ENCODE results near the gene COA8. TPM values are rescaled to one million over a fixed set of nuclear protein-coding genes. Genes with fewer than 3 reads are reported as not detected.

The COA8 gene
- total and polyA plus RNA-seq, 2 donors (not counting 3 experiments of a cell fraction or from before 2014, with no cell fraction given), result 19.1 to 46.4 TPM

GRCh38 chr14:103545219-103545914 lies 17.4 kb upstream of the COA8 start:
- dilution Hi-C loops (cut with MboI; ENCODE audit: extremely low pct_ligation_motif_present, low sequenced_read_pairs) (no loop called here), intact Hi-C loops (cut with micrococcal nuclease) (no loop called here)
- Histone ChIP-seq H3K79me2 (ENCODE audit: control insufficient read depth, insufficient read depth, low read length) (no peaks in the 10 kb centered on the region), H3K9ac (replicated peaks; ENCODE audit: extremely low read depth, insufficient read depth, low read length) (no peak overlapping the region), H3K27ac (ENCODE audit: insufficient read depth, low read depth, low read length) (no peak overlapping the region), H3K4me2 (ENCODE audit: insufficient read depth, low read length) (no peak overlapping the region), H3K9me3 (replicated peaks; ENCODE audit: control insufficient read depth, insufficient read depth, low read length) (no peaks in the 10 kb centered on the region), H3K27me3 (ENCODE audit: control insufficient read depth in 2 of 2, insufficient read depth in 2 of 2, low read length in 2 of 2) (no peaks in the 10 kb centered on the region), H4K20me1 (replicated peaks; ENCODE audit: control insufficient read depth, extremely low read depth, insufficient read depth, low read length) (no peaks in the 10 kb centered on the region), H3K4me1 (ENCODE audit: control insufficient read depth, extremely low read depth, insufficient read depth, low read length) (no peaks in the 10 kb centered on the region), H3K9me1 (replicated peaks; ENCODE audit: control insufficient read depth, extremely low read depth, insufficient read depth, low read length) (no peaks in the 10 kb centered on the region), H2AFZ (ENCODE audit: low read depth, low read length) (no peak overlapping the region), H3K36me3 (ENCODE audit: control insufficient read depth in 2 of 2, extremely low read depth in 1 of 2, insufficient read depth in 2 of 2, low read length in 2 of 2) (no peaks in the 10 kb centered on the region), H3K4me3 (replicated peaks in 1 of 3; ENCODE audit: insufficient read depth in 1 of 3, low read depth in 1 of 3, low read length in 3 of 3) (no peak overlapping the region)
- FAIRE-seq (no peak), DNase-seq (ENCODE audit: low read depth, low spot score) (no peak)
- BruUV-seq (replicated peaks), result no TSS peak
- TF ChIP-seq GATA2 (IDR thresholded peaks at IDR 0.05; ENCODE audit: insufficient read depth, insufficient read length, low read depth, low read length) (no peak), EZH2 (IDR thresholded peaks at IDR 0.05; ENCODE audit: borderline replicate concordance, low read depth, low read length, severe bottlenecking) (no peak), MAX (IDR thresholded peaks at IDR 0.05; ENCODE audit: insufficient read depth, insufficient read length) (no peak), MYC (IDR thresholded peaks at IDR 0.05; ENCODE audit: low read depth, low read length) (no peak), FOS (IDR thresholded peaks at IDR 0.05; ENCODE audit: borderline replicate concordance, insufficient read depth, low read length) (no peak), POLR2AphosphoS5 (IDR thresholded peaks at IDR 0.05; ENCODE audit: insufficient read depth, low read depth, low read length) (no peak), JUN (IDR thresholded peaks at IDR 0.05; ENCODE audit: borderline replicate concordance, insufficient read depth, insufficient read length, low read depth) (no peak), CTCF (IDR thresholded peaks at IDR 0.05; ENCODE audit: extremely low read depth in 1 of 2, insufficient read depth in 1 of 2, low read depth in 1 of 2, low read length in 2 of 2) (no peak), POLR2A (IDR thresholded peaks at IDR 0.05; ENCODE audit: low read depth, low read length) (no peak)
- POLR2A ChIA-PET, result no interaction called here
- CTCF ChIA-PET, result interaction anchor here (0.9 to 14.4 kb wide), 5 partner anchors 12 to 45 kb away, joined by 3 to 209 read pairs (median 4); partner anchors contain the start of gene CKB
